ENCODE data around the gene IZUMO1.

The IZUMO1 gene

DNA sequence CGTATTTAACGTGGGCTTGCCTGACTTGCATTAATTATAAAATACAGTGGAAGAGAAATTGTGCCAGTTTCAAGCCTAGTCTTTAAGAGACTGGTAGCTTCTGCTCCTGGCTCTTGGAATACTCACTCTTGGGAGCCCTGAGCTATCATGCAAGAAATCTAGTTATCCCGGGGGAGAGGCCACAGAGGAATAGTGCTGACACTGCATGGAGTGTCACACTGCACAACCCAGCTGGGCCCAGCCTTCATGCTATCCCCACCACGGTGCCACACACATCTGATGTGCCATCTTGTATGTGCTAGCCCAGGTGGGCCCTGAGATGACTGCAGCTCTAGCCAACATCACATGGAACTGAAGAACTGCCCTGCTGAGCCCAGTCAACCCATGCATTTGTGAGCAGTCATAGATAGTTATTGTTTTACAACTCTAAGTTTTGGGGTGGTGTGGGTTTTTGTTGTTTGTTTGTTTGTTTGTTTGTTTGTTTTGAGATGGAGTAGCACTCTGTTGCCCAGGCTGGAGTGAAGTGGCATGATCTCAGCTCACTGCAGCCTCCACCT, 35.5 kb downstream of the IZUMO1 start:
- H4K91ac ChIP-seq (ENCODE audit: low read depth, low read length) = no peak overlapping the region
- no peak overlapping the region for H3K4ac ChIP-seq (ENCODE audit: low read depth, low read length)
- H3K23ac ChIP-seq (ENCODE audit: low read length) = no peak overlapping the region
- DNase-seq = no peak
- no peak overlapping the region for H2BK120ac ChIP-seq (ENCODE audit: insufficient read depth, low read length, poor library complexity)
- H3K4me1 ChIP-seq (ENCODE audit: control insufficient read depth in 1 of 2, insufficient read depth in 2 of 2, low read length in 2 of 2) = peaks cover 10 to 14% of the 10 kb centered on the region in 2 experiments
- H2BK5ac ChIP-seq (ENCODE audit: low read depth, low read length, poor library complexity) = no peak overlapping the region
- no peak overlapping the region for H3K27ac ChIP-seq (ENCODE audit: low read depth, low read length)
- no peak overlapping the region for H2BK12ac ChIP-seq (ENCODE audit: low read length)
- no peak overlapping the region for H4K12ac ChIP-seq (ENCODE audit: low read depth, low read length)
- no peaks in the 10 kb centered on the region for H3K27me3 ChIP-seq (ENCODE audit: insufficient read depth, low read length)
- H2AK5ac ChIP-seq (ENCODE audit: low read length) = no peak overlapping the region
- no peak overlapping the region for H3K18ac ChIP-seq (ENCODE audit: low read length)
- no peak overlapping the region for H4K8ac ChIP-seq (ENCODE audit: low read depth, low read length)
- H3K79me1 ChIP-seq (ENCODE audit: low read length) = peaks cover 7% of the 10 kb centered on the region
- H3K9me3 ChIP-seq (ENCODE audit: insufficient read depth, low read depth, low read length) = peaks cover 4% of the 10 kb centered on the region
- WGBS (ENCODE audit: extremely low coverage, insufficient coverage, insufficient read length) = no CpG with 5 or more reads among the region's 4 CpGs
- no peak overlapping the region for H2AFZ ChIP-seq (ENCODE audit: insufficient read depth, low read length, poor library complexity)
- no peak overlapping the region for H3K4me2 ChIP-seq (ENCODE audit: low read length)
- no peaks in the 10 kb centered on the region for H3K36me3 ChIP-seq (ENCODE audit: control insufficient read depth in 1 of 2, insufficient read depth in 2 of 2, low read length in 2 of 2)
- H3K79me2 ChIP-seq (ENCODE audit: control insufficient read depth, insufficient read depth, low read length, poor library complexity) = peaks cover 6% of the 10 kb centered on the region
- H3K14ac ChIP-seq (ENCODE audit: low read length) = no peak overlapping the region
- no peak overlapping the region for H3K9ac ChIP-seq (ENCODE audit: low read length)
- H3K4me3 ChIP-seq (ENCODE audit: low read depth, low read length) = no peak overlapping the region

DNA sequence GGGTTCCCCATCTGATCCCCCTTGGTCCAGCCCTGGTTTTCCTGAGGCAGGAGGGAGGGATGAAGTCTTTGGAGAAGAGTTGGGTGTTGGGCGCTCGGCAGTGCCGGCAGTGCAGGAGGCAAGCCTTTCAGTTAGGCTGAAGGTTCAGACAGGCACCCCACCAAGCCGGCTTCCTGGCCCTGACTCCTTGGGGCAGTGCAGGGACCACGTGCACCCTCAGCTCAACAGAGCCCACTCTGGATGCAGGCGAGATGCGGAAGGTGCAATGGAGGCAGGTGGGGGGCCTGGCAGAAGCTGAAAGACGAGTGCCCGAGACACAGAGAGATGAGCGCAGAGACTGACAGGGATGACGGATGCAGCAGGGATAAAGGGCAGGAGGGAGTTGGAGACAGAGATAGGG, 38.2 kb downstream of the IZUMO1 start:
- Histone ChIP-seq H4K91ac (ENCODE audit: low read depth, low read length) (no peak overlapping the region), H2BK120ac (ENCODE audit: insufficient read depth, low read length, poor library complexity) (no peak overlapping the region), H4K12ac (ENCODE audit: low read depth, low read length) (no peak overlapping the region), H3K4me2 (ENCODE audit: low read length) (no peak overlapping the region), H3K36me3 (ENCODE audit: control insufficient read depth in 1 of 2, insufficient read depth in 2 of 2, low read length in 2 of 2) (no peaks in the 10 kb centered on the region), H3K14ac (ENCODE audit: low read length) (no peak overlapping the region), H3K4me3 (ENCODE audit: low read depth, low read length) (no peak overlapping the region), H3K9ac (ENCODE audit: low read length) (no peak overlapping the region), H3K9me3 (ENCODE audit: insufficient read depth, low read depth, low read length) (peaks cover 6% of the 10 kb centered on the region), H4K8ac (ENCODE audit: low read depth, low read length) (no peak overlapping the region), H2BK12ac (ENCODE audit: low read length) (no peak overlapping the region), H3K79me1 (ENCODE audit: low read length) (no peaks in the 10 kb centered on the region), H3K4me1 (ENCODE audit: control insufficient read depth in 1 of 2, insufficient read depth in 2 of 2, low read length in 2 of 2) (peaks cover 7% of the 10 kb centered on the region in 2 experiments), H3K4ac (ENCODE audit: low read depth, low read length) (no peak overlapping the region), H2AFZ (ENCODE audit: insufficient read depth, low read length, poor library complexity) (no peak overlapping the region), H3K27ac (ENCODE audit: low read depth, low read length) (no peak overlapping the region), H3K27me3 (ENCODE audit: insufficient read depth, low read length) (no peaks in the 10 kb centered on the region), H2AK5ac (ENCODE audit: low read length) (no peak overlapping the region), H2BK5ac (ENCODE audit: low read depth, low read length, poor library complexity) (no peak overlapping the region), H3K18ac (ENCODE audit: low read length) (no peak overlapping the region), H3K23ac (ENCODE audit: low read length) (no peak overlapping the region), H3K79me2 (ENCODE audit: control insufficient read depth, insufficient read depth, low read length, poor library complexity) (no peaks in the 10 kb centered on the region)
- no peak for DNase-seq
- WGBS (ENCODE audit: extremely low coverage, insufficient coverage, insufficient read length) = no CpG with 5 or more reads among the region's 11 CpGs

DNA sequence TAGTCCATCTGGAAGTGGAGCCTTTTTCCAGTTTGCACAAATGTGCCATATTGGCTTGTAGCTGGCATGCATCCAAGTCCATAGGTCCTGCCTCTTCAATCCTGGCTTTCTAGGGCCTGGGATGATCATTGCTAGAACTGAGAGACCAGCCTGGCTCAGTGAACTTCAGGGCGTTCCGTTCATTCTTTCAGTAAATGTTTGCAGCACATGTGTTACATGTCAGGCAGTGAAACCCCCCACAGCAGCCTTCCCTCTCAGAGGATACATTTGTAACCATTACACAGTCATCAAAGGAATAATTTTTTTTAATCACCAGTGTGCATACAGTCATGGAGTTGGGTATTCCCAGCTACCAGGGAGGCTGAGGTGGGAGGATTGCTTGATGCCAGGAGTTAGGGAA, 41.3 kb downstream of the IZUMO1 start:
- H2AK5ac ChIP-seq (ENCODE audit: low read length) = no peak overlapping the region
- no peak overlapping the region for H4K91ac ChIP-seq (ENCODE audit: low read depth, low read length)
- H4K12ac ChIP-seq (ENCODE audit: low read depth, low read length) = no peak overlapping the region
- no peak overlapping the region for H4K8ac ChIP-seq (ENCODE audit: low read depth, low read length)
- no CpG with 5 or more reads among the region's 2 CpGs for WGBS (ENCODE audit: extremely low coverage, insufficient coverage, insufficient read length)
- no peak overlapping the region for H2BK12ac ChIP-seq (ENCODE audit: low read length)
- no peak overlapping the region for H3K4me2 ChIP-seq (ENCODE audit: low read length)
- no peak overlapping the region for H2BK5ac ChIP-seq (ENCODE audit: low read depth, low read length, poor library complexity)
- no peak overlapping the region for H3K4ac ChIP-seq (ENCODE audit: low read depth, low read length)
- no peak overlapping the region for H2AFZ ChIP-seq (ENCODE audit: insufficient read depth, low read length, poor library complexity)
- no peak overlapping the region for H2BK120ac ChIP-seq (ENCODE audit: insufficient read depth, low read length, poor library complexity)
- no peak overlapping the region for H3K27ac ChIP-seq (ENCODE audit: low read depth, low read length)
- no peaks in the 10 kb centered on the region for H3K79me1 ChIP-seq (ENCODE audit: low read length)
- peaks cover 0 to 3% of the 10 kb centered on the region in 2 experiments for H3K36me3 ChIP-seq (ENCODE audit: control insufficient read depth in 1 of 2, insufficient read depth in 2 of 2, low read length in 2 of 2)
- H3K9me3 ChIP-seq (ENCODE audit: insufficient read depth, low read depth, low read length) = peaks cover 5% of the 10 kb centered on the region
- H3K14ac ChIP-seq (ENCODE audit: low read length) = no peak overlapping the region
- H3K27me3 ChIP-seq (ENCODE audit: insufficient read depth, low read length) = no peaks in the 10 kb centered on the region
- no peaks in the 10 kb centered on the region for H3K4me1 ChIP-seq (ENCODE audit: control insufficient read depth in 1 of 2, insufficient read depth in 2 of 2, low read length in 2 of 2)
- no peak overlapping the region for H3K9ac ChIP-seq (ENCODE audit: low read length)
- H3K79me2 ChIP-seq (ENCODE audit: control insufficient read depth, insufficient read depth, low read length, poor library complexity) = no peaks in the 10 kb centered on the region
- no peak overlapping the region for H3K23ac ChIP-seq (ENCODE audit: low read length)
- H3K18ac ChIP-seq (ENCODE audit: low read length) = no peak overlapping the region
- H3K4me3 ChIP-seq (ENCODE audit: low read depth, low read length) = no peak overlapping the region
- no peak for DNase-seq

DNA sequence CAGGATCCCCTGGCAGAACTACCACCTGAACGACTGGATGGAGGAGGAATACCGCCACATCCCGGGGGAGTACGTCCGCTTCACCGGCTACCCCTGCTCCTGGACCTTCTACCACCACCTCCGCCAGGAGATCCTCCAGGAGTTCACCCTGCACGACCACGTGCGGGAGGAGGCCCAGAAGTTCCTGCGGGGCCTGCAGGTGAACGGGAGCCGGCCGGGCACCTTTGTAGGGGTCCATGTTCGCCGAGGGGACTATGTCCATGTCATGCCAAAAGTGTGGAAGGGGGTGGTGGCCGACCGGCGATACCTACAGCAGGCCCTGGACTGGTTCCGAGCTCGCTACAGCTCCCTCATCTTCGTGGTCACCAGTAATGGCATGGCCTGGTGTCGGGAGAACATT, 43.4 kb downstream of the IZUMO1 start:
- no peak overlapping the region for H4K12ac ChIP-seq (ENCODE audit: low read depth, low read length)
- no peak overlapping the region for H3K4me2 ChIP-seq (ENCODE audit: low read length)
- no peak overlapping the region for H3K23ac ChIP-seq (ENCODE audit: low read length)
- no peak overlapping the region for H2AK5ac ChIP-seq (ENCODE audit: low read length)
- H3K14ac ChIP-seq (ENCODE audit: low read length) = no peak overlapping the region
- H3K4ac ChIP-seq (ENCODE audit: low read depth, low read length) = no peak overlapping the region
- no peak overlapping the region for H2BK120ac ChIP-seq (ENCODE audit: insufficient read depth, low read length, poor library complexity)
- no peaks in the 10 kb centered on the region for H3K27me3 ChIP-seq (ENCODE audit: insufficient read depth, low read length)
- H4K8ac ChIP-seq (ENCODE audit: low read depth, low read length) = no peak overlapping the region
- H3K79me1 ChIP-seq (ENCODE audit: low read length) = no peaks in the 10 kb centered on the region
- no peak overlapping the region for H2BK12ac ChIP-seq (ENCODE audit: low read length)
- DNase-seq = no peak
- H2BK5ac ChIP-seq (ENCODE audit: low read depth, low read length, poor library complexity) = no peak overlapping the region
- H3K27ac ChIP-seq (ENCODE audit: low read depth, low read length) = no peak overlapping the region
- no peaks in the 10 kb centered on the region for H3K4me1 ChIP-seq (ENCODE audit: control insufficient read depth in 1 of 2, insufficient read depth in 2 of 2, low read length in 2 of 2)
- no peak overlapping the region for H4K91ac ChIP-seq (ENCODE audit: low read depth, low read length)
- no peak overlapping the region for H3K18ac ChIP-seq (ENCODE audit: low read length)
- no CpG with 5 or more reads among the region's 23 CpGs for WGBS (ENCODE audit: extremely low coverage, insufficient coverage, insufficient read length)
- H3K9me3 ChIP-seq (ENCODE audit: insufficient read depth, low read depth, low read length) = peaks cover 3% of the 10 kb centered on the region
- peaks cover 0 to 3% of the 10 kb centered on the region in 2 experiments for H3K36me3 ChIP-seq (ENCODE audit: control insufficient read depth in 1 of 2, insufficient read depth in 2 of 2, low read length in 2 of 2)
- H3K9ac ChIP-seq (ENCODE audit: low read length) = no peak overlapping the region
- no peaks in the 10 kb centered on the region for H3K79me2 ChIP-seq (ENCODE audit: control insufficient read depth, insufficient read depth, low read length, poor library complexity)
- no peak overlapping the region for H3K4me3 ChIP-seq (ENCODE audit: low read depth, low read length)
- H2AFZ ChIP-seq (ENCODE audit: insufficient read depth, low read length, poor library complexity) = no peak overlapping the region

Data from trophoblast cell (in vitro differentiated cells and primary cell).